Mesenteric fat pad (tissue), 1 donor: ENCODE data around the gene NEDD4. TPM values are rescaled to one million over a fixed set of nuclear protein-coding genes. Genes with fewer than 3 reads are reported as not detected.
"Not testable (repeated sequence)": the region's sequence is repeated elsewhere in the genome, so short reads cannot be mapped to it uniquely, and the experiment has no call there.

Source experiments
- DNase-seq: peaks from one replicate; pipeline ENCODE4 v3.0.0-alpha.2; 2020; ENCODE audit warnings: low spot score
- total RNA-seq: library from RNA; stranded (reverse); fragmentation: NEBNext Ultra II Directional; extraction: Animal tissue kit (Norgen Biotek cat#: 25700); gene quantifications from one replicate; pipeline ENCODE4 v1.2.1, GENCODE V29; 2021
- donor health status: DM: yes; HTN: yes; CAD: no.

NEDD4 gene
- total RNA-seq, 1 donor from 2014 or later, result 16.1 TPM

- DNase-seq, result not testable (repeated sequence)
Measured at GRCh38 chr15:56006371-56006770, 13.0 kb upstream of the NEDD4 start.

- DNase-seq, result not testable (repeated sequence)
Measured at GRCh38 chr15:56004281-56004680, 10.9 kb upstream of the NEDD4 start.

GRCh38 chr15:56003777-56004176 lies 10.4 kb upstream of the NEDD4 start:
- DNase-seq, result not testable (repeated sequence)

- not testable (repeated sequence) for DNase-seq
Measured at GRCh38 chr15:56003277-56003676, 9.9 kb upstream of the NEDD4 start.

GRCh38 chr15:56001471-56002078 lies 8.2 kb upstream of the NEDD4 start:
- no peak for DNase-seq

GRCh38 chr15:55999658-56000057 lies 6.2 kb upstream of the NEDD4 start:
- no peak for DNase-seq

- DNase-seq, result no peak
Measured at GRCh38 chr15:55998478-55998877, 5.1 kb upstream of the NEDD4 start.

GRCh38 chr15:55993804-55994560 lies 570 bp upstream of the NEDD4 start:
- DNase-seq, result no peak

- no peak for DNase-seq
Measured at GRCh38 chr15:55992769-55993110, 672 bp downstream of the NEDD4 start.

- no peak for DNase-seq
Measured at GRCh38 chr15:55991802-55992768, 1.3 kb downstream of the NEDD4 start.

- no peak for DNase-seq
Measured at GRCh38 chr15:55990998-55991397, 2.4 kb downstream of the NEDD4 start.

GRCh38 chr15:55990516-55990915 lies 2.9 kb downstream of the NEDD4 start:
- DNase-seq, result no peak

- no peak for DNase-seq
Measured at GRCh38 chr15:55989383-55989782, 4.0 kb downstream of the NEDD4 start.

- DNase-seq, result no peak
Measured at GRCh38 chr15:55981582-55982249, 11.7 kb downstream of the NEDD4 start.

- no peak for DNase-seq
Measured at GRCh38 chr15:55980511-55980910, 12.9 kb downstream of the NEDD4 start.

- no peak for DNase-seq
Measured at GRCh38 chr15:55977231-55977630, 16.2 kb downstream of the NEDD4 start.

- no peak for DNase-seq
Measured at GRCh38 chr15:55970286-55970685, 23.1 kb downstream of the NEDD4 start.

GRCh38 chr15:55969582-55969981 lies 23.8 kb downstream of the NEDD4 start:
- no peak for DNase-seq

GRCh38 chr15:55968923-55969322 lies 24.5 kb downstream of the NEDD4 start:
- no peak for DNase-seq

GRCh38 chr15:55965091-55965490 lies 28.3 kb downstream of the NEDD4 start:
- no peak for DNase-seq

- DNase-seq, result no peak
Measured at GRCh38 chr15:55960946-55961345, 32.5 kb downstream of the NEDD4 start.
